G401 (cell line): Measurements from ENCODE around the gene ITGB1. TPM values are rescaled to one million over a fixed set of nuclear protein-coding genes. Genes with fewer than 3 reads are reported as not detected.
"Not testable (repeated sequence)": the region's sequence is repeated elsewhere in the genome, so short reads cannot be mapped to it uniquely, and the experiment has no call there.

Experiments
- DNase-seq: peaks from one replicate; pipeline ENCODE4 v3.0.0-alpha.2; 2015; ENCODE audit warnings: low spot score
- in situ Hi-C: cut with HindIII; loops from 2 replicates; pipeline ENCODE4 v1.10.0; 2016; ENCODE audit warnings: low sequenced_read_pairs, mixed read lengths
- total RNA-seq: library from RNA; depleted of rRNA; stranded (reverse); fragments of >200 nt; shearing (Covaris generic); gene quantifications from 2 replicates; pipeline ENCODE4 v1.2.3, GENCODE V29; 2014

ITGB1 gene
- total RNA-seq, 1 experiment from 2014 or later: 444 TPM

GRCh38 chr10:32941357-32941756, 16.7 kb downstream of the ITGB1 start:
- no peak for DNase-seq
- in situ Hi-C loops: no loop called here

GRCh38 chr10:32940321-32941301, 17.4 kb downstream of the ITGB1 start:
- in situ Hi-C loops: no loop called here
- DNase-seq: no peak

- in situ Hi-C loops: no loop called here
- DNase-seq: no peak
Observed at GRCh38 chr10:32939296-32940111, 18.5 kb downstream of the ITGB1 start.

GRCh38 chr10:32938554-32939061, 19.4 kb downstream of the ITGB1 start:
- in situ Hi-C loops: no loop called here
- DNase-seq: peak; percentile 18

- in situ Hi-C loops: no loop called here
- DNase-seq: peak; percentile 13
Observed at GRCh38 chr10:32937911-32938424, 20.1 kb downstream of the ITGB1 start.

- in situ Hi-C loops: no loop called here
- no peak for DNase-seq
Observed at GRCh38 chr10:32932225-32932729, 25.8 kb downstream of the ITGB1 start.

GRCh38 chr10:32931593-32931992, 26.4 kb downstream of the ITGB1 start:
- in situ Hi-C loops: no loop called here
- DNase-seq: no peak

GRCh38 chr10:32930036-32930435, 28.0 kb downstream of the ITGB1 start:
- DNase-seq: no peak
- in situ Hi-C loops: no loop called here

GRCh38 chr10:32929634-32930033, 28.4 kb downstream of the ITGB1 start:
- DNase-seq: no peak
- in situ Hi-C loops: no loop called here

GRCh38 chr10:32927750-32928149, 30.3 kb downstream of the ITGB1 start:
- in situ Hi-C loops: no loop called here
- DNase-seq: no peak

GRCh38 chr10:32923849-32924248, 34.2 kb downstream of the ITGB1 start:
- in situ Hi-C loops: no loop called here

GRCh38 chr10:32923134-32923533, 34.9 kb downstream of the ITGB1 start:
- in situ Hi-C loops: no loop called here
- no peak for DNase-seq

More at GRCh38 chr10:32923849-32924248, 34.2 kb downstream of the ITGB1 start:
- no peak for DNase-seq

- in situ Hi-C loops: no loop called here
- DNase-seq: no peak
Observed at GRCh38 chr10:32922170-32922569, 35.9 kb downstream of the ITGB1 start.

- in situ Hi-C loops, DNase-seq: not testable (repeated sequence)
Observed at GRCh38 chr10:32917817-32918216, 40.2 kb downstream of the ITGB1 start.

- no peak for DNase-seq
- in situ Hi-C loops: no loop called here
Observed at GRCh38 chr10:32911285-32912016, 46.6 kb downstream of the ITGB1 start.

- in situ Hi-C loops: not testable (repeated sequence)
Observed at GRCh38 chr10:32909970-32910369, 48.1 kb downstream of the ITGB1 start.

GRCh38 chr10:32909456-32909855, 48.6 kb downstream of the ITGB1 start:
- no peak for DNase-seq
- in situ Hi-C loops: no loop called here

More at GRCh38 chr10:32909970-32910369, 48.1 kb downstream of the ITGB1 start:
- DNase-seq: not testable (repeated sequence)

- DNase-seq: no peak
- in situ Hi-C loops: no loop called here
Observed at GRCh38 chr10:32906595-32906994, 51.4 kb downstream of the ITGB1 start.

- in situ Hi-C loops: no loop called here
- DNase-seq: no peak
Observed at GRCh38 chr10:32905466-32905865, 52.6 kb downstream of the ITGB1 start.
